ENCODE data around the gene LRRC75A. TPM values are rescaled to one million over a fixed set of nuclear protein-coding genes. Genes with fewer than 3 reads are reported as not detected.
"Not testable (repeated sequence)": the region's sequence is repeated elsewhere in the genome, so short reads cannot be mapped to it uniquely, and the experiment has no call there.

Gene LRRC75A
- total RNA-seq, 2 experiments from 2014 or later: 1.8 to 2.3 TPM

GRCh38 chr17:16453493-16453851, 38.5 kb downstream of the LRRC75A start:
- H3K9me3 Mint-ChIP-seq: no peaks in the 10 kb centered on the region
- DNase-seq (no peak), ATAC-seq (no peak)
- H3K27me3 Mint-ChIP-seq: no peaks in the 10 kb centered on the region
- peaks cover 31% of the 10 kb centered on the region for H3K36me3 Mint-ChIP-seq (ENCODE audit: low read depth)
- CTCF ChIA-PET: interaction anchor here (0.6 to 5.6 kb wide), 24 partner anchors 9 to 179 kb away, joined by 3 to 116 read pairs (median 5); no protein-coding TSS in a partner anchor
- no peak overlapping the region for H3K27ac Mint-ChIP-seq
- POLR2A ChIA-PET: interaction anchor here (0.9 to 4.1 kb wide), 3 partner anchors 8 to 14 kb away, joined by 4 to 22 read pairs (median 18); no protein-coding TSS in a partner anchor
- intact Hi-C loops (cut with micrococcal nuclease): loop anchor here (2.0 kb wide), 1 partner anchor 67 kb away; no protein-coding TSS in a partner anchor
- peak; percentile 13 for TF ChIP-seq CTCF (IDR thresholded peaks at IDR 0.05)
- H3K4me3 Mint-ChIP-seq: no peak overlapping the region
- peaks cover 16% of the 10 kb centered on the region for H3K4me1 Mint-ChIP-seq (ENCODE audit: low read depth)

GRCh38 chr17:16452268-16452667, 39.7 kb downstream of the LRRC75A start:
- H3K9me3 Mint-ChIP-seq, DNase-seq, H3K4me3 Mint-ChIP-seq, H3K27me3 Mint-ChIP-seq, ATAC-seq, H3K27ac Mint-ChIP-seq: not testable (repeated sequence)
- peaks cover 42% of the 10 kb centered on the region for H3K36me3 Mint-ChIP-seq (ENCODE audit: low read depth)
- POLR2A ChIA-PET: interaction anchor here (0.8 to 4.1 kb wide), 6 partner anchors 9 to 112 kb away, joined by 3 to 22 read pairs (median 4); no protein-coding TSS in a partner anchor
- CTCF ChIA-PET: interaction anchor here (0.7 to 5.6 kb wide), 17 partner anchors 9 to 137 kb away, joined by 3 to 116 read pairs (median 4); partner anchors contain the start of gene ZNF287
- intact Hi-C loops (cut with micrococcal nuclease): loop anchor here (2.0 kb wide), 1 partner anchor 69 kb away; no protein-coding TSS in a partner anchor
- peaks cover 27% of the 10 kb centered on the region for H3K4me1 Mint-ChIP-seq (ENCODE audit: low read depth)

- no peak overlapping the region for H3K4me3 Mint-ChIP-seq
- TF ChIP-seq CTCF (IDR thresholded peaks at IDR 0.05): no peak
- intact Hi-C loops (cut with micrococcal nuclease): no loop called here
- H3K9me3 Mint-ChIP-seq: no peaks in the 10 kb centered on the region
- H3K27ac Mint-ChIP-seq: peak overlapping the region; percentile 41
- ChIA-PET CTCF (interaction anchor here (1.1 to 5.6 kb wide), 4 partner anchors 34 to 87 kb away, joined by 3 to 116 read pairs (median 10); partner anchors contain the start of gene TRPV2), POLR2A (no interaction called here)
- peaks cover 41% of the 10 kb centered on the region for H3K4me1 Mint-ChIP-seq (ENCODE audit: low read depth)
- no peaks in the 10 kb centered on the region for H3K27me3 Mint-ChIP-seq
- peaks cover 50% of the 10 kb centered on the region for H3K36me3 Mint-ChIP-seq (ENCODE audit: low read depth)
- no peak for ATAC-seq
- no peak for DNase-seq
Observed at GRCh38 chr17:16450028-16450427, 42.0 kb downstream of the LRRC75A start.

- intact Hi-C loops (cut with micrococcal nuclease): no loop called here
- no peak for TF ChIP-seq CTCF (IDR thresholded peaks at IDR 0.05)
- Mint-ChIP-seq H3K27me3 (no peaks in the 10 kb centered on the region), H3K9me3 (no peaks in the 10 kb centered on the region), H3K4me3 (no peak overlapping the region), H3K36me3 (ENCODE audit: low read depth) (peaks cover 55% of the 10 kb centered on the region), H3K27ac (no peak overlapping the region), H3K4me1 (ENCODE audit: low read depth) (peaks cover 45% of the 10 kb centered on the region)
- ChIA-PET POLR2A (interaction anchor here (0.5 kb wide), 1 partner anchor 87 kb away, joined by 3 read pairs; no protein-coding TSS in a partner anchor), CTCF (interaction anchor here (1.1 to 2.1 kb wide), 2 partner anchors 34 to 73 kb away, joined by 5 read pairs; partner anchors contain the start of gene TRPV2)
- DNase-seq (no peak), ATAC-seq (peak; percentile 55)
Observed at GRCh38 chr17:16449121-16449570, 42.8 kb downstream of the LRRC75A start.

GRCh38 chr17:16448490-16448889, 43.5 kb downstream of the LRRC75A start:
- POLR2A ChIA-PET: interaction anchor here (0.9 kb wide), 1 partner anchor 9 kb away, joined by 4 read pairs; no protein-coding TSS in a partner anchor
- no peak overlapping the region for H3K27ac Mint-ChIP-seq
- TF ChIP-seq CTCF (IDR thresholded peaks at IDR 0.05): no peak
- peaks cover 55% of the 10 kb centered on the region for H3K36me3 Mint-ChIP-seq (ENCODE audit: low read depth)
- no peaks in the 10 kb centered on the region for H3K9me3 Mint-ChIP-seq
- peaks cover 49% of the 10 kb centered on the region for H3K4me1 Mint-ChIP-seq (ENCODE audit: low read depth)
- H3K4me3 Mint-ChIP-seq: no peak overlapping the region
- CTCF ChIA-PET: interaction anchor here (2.1 kb wide), 1 partner anchor 33 kb away, joined by 5 read pairs; the partner anchor contains the start of gene TRPV2
- DNase-seq (no peak), ATAC-seq (no peak)
- H3K27me3 Mint-ChIP-seq: no peaks in the 10 kb centered on the region
- intact Hi-C loops (cut with micrococcal nuclease): no loop called here

All from activated CD8-positive, alpha-beta T cell treated with anti-CD3 and anti-CD28 coated beads for 36 hours (primary cell).